Renal cortex interstitium (tissue), 15 donors: ENCODE data around the gene LAMTOR4. TPM values are rescaled to one million over a fixed set of nuclear protein-coding genes. Genes with fewer than 3 reads are reported as not detected.
A peak's percentile ranks its signal among the peaks of the same experiment; 100 is the strongest.

ENCODE experiments used
- DNase-seq, 11 donors: peaks; one replicate each; pipeline ENCODE4 v3.0.0-alpha.2; 2013; ENCODE audit warnings: low read depth in 9 of 11, low spot score in 4 of 11; ENCODE audit errors: extremely low read depth in 1 of 11
- long read RNA-seq, 16 experiments: transcript quantifications; one replicate each; lab custom pipeline, GENCODE V29; 2026
- polyA plus RNA-seq, 3 donors: library from polyadenylated mRNA; unstranded; fragments of 120-200 nt; gene quantifications; one replicate each; pipeline ENCODE4 v1.2.1, GENCODE V29; 2013; ENCODE audit not compliant: insufficient read length in 3 of 3

LAMTOR4 gene
- polyA plus RNA-seq = 100 to 1,000 TPM in 2 of 3 donors, 10 to 100 TPM in 1; 95.3 to 118 (median 116) TPM
- long read RNA-seq, donor 1, transcript LAMTOR4-205 (4 exons, 621 nt) = minor isoform, 8 of 94 reads
- long read RNA-seq, donor 1, transcript LAMTOR4-201 (4 exons, 605 nt) = major isoform, 47 of 94 reads
- long read RNA-seq, donor 1, transcript LAMTOR4-204 (3 exons, 371 nt) = minor isoform, 15 of 94 reads
- long read RNA-seq, donor 1, partial matches to known transcripts = 17 of 94 reads
- long read RNA-seq, donor 1, other reads (novel, unspliced or antisense) = 0 of 94 reads
- long read RNA-seq, donor 2, transcript LAMTOR4-201 (4 exons, 605 nt) = major isoform, 53 of 71 reads
- long read RNA-seq, donor 2, transcript LAMTOR4-205 (4 exons, 621 nt) = minor isoform, 5 of 71 reads
- long read RNA-seq, donor 2, transcript LAMTOR4-204 (3 exons, 371 nt) = minor isoform, 10 of 71 reads
- long read RNA-seq, donor 2, partial matches to known transcripts = 0 of 71 reads
- long read RNA-seq, donor 2, other reads (novel, unspliced or antisense) = 0 of 71 reads
- long read RNA-seq, donor 3, transcript LAMTOR4-204 (3 exons, 371 nt) = minor isoform, 21 of 133 reads
- long read RNA-seq, donor 3, transcript LAMTOR4-201 (4 exons, 605 nt) = major isoform, 87 of 133 reads
- long read RNA-seq, donor 3, partial matches to known transcripts = 17 of 133 reads
- long read RNA-seq, donor 3, other reads (novel, unspliced or antisense) = 0 of 133 reads
- long read RNA-seq, donor 4, transcript LAMTOR4-204 (3 exons, 371 nt) = minor isoform, 7 of 65 reads
- long read RNA-seq, donor 4, transcript LAMTOR4-201 (4 exons, 605 nt) = major isoform, 52 of 65 reads
- long read RNA-seq, donor 4, partial matches to known transcripts = 0 of 65 reads
- long read RNA-seq, donor 4, other reads (novel, unspliced or antisense) = 0 of 65 reads
- long read RNA-seq, donor 5 = 0 reads
- long read RNA-seq, donor 6, transcript LAMTOR4-205 (4 exons, 621 nt) = minor isoform, 6 of 92 reads
- long read RNA-seq, donor 6, transcript LAMTOR4-204 (3 exons, 371 nt) = minor isoform, 18 of 92 reads
- long read RNA-seq, donor 6, transcript LAMTOR4-201 (4 exons, 605 nt) = major isoform, 55 of 92 reads
- long read RNA-seq, donor 6, partial matches to known transcripts = 11 of 92 reads
- long read RNA-seq, donor 6, other reads (novel, unspliced or antisense) = 0 of 92 reads
- long read RNA-seq, donor 7, transcript LAMTOR4-204 (3 exons, 371 nt) = minor isoform, 18 of 125 reads
- long read RNA-seq, donor 7, transcript LAMTOR4-201 (4 exons, 605 nt) = major isoform, 74 of 125 reads
- long read RNA-seq, donor 7, transcript LAMTOR4-205 (4 exons, 621 nt) = minor isoform, 11 of 125 reads
- long read RNA-seq, donor 7, partial matches to known transcripts = 17 of 125 reads
- long read RNA-seq, donor 7, other reads (novel, unspliced or antisense) = 0 of 125 reads
- long read RNA-seq, donor 8 = 0 reads
- long read RNA-seq, donor 9, transcript LAMTOR4-204 (3 exons, 371 nt) = minor isoform, 12 of 99 reads
- long read RNA-seq, donor 9, transcript LAMTOR4-201 (4 exons, 605 nt) = major isoform, 60 of 99 reads
- long read RNA-seq, donor 9, transcript LAMTOR4-205 (4 exons, 621 nt) = minor isoform, 11 of 99 reads
- long read RNA-seq, donor 9, partial matches to known transcripts = 11 of 99 reads
- long read RNA-seq, donor 9, other reads (novel, unspliced or antisense) = 0 of 99 reads
- long read RNA-seq, donor 10, transcript LAMTOR4-204 (3 exons, 371 nt) = minor isoform, 11 of 103 reads
- long read RNA-seq, donor 10, transcript LAMTOR4-201 (4 exons, 605 nt) = major isoform, 64 of 103 reads
- long read RNA-seq, donor 10, transcript LAMTOR4-205 (4 exons, 621 nt) = minor isoform, 14 of 103 reads
- long read RNA-seq, donor 10, partial matches to known transcripts = 7 of 103 reads
- long read RNA-seq, donor 10, other reads (novel, unspliced or antisense) = 0 of 103 reads
- long read RNA-seq, donor 11, transcript LAMTOR4-204 (3 exons, 371 nt) = minor isoform, 8 of 75 reads
- long read RNA-seq, donor 11, transcript LAMTOR4-201 (4 exons, 605 nt) = major isoform, 49 of 75 reads
- long read RNA-seq, donor 11, transcript LAMTOR4-205 (4 exons, 621 nt) = minor isoform, 5 of 75 reads
- long read RNA-seq, donor 11, partial matches to known transcripts = 10 of 75 reads
- long read RNA-seq, donor 11, other reads (novel, unspliced or antisense) = 0 of 75 reads
- long read RNA-seq, donor 12, transcript LAMTOR4-204 (3 exons, 371 nt) = minor isoform, 9 of 56 reads
- long read RNA-seq, donor 12, transcript LAMTOR4-201 (4 exons, 605 nt) = major isoform, 32 of 56 reads
- long read RNA-seq, donor 12, partial matches to known transcripts = 5 of 56 reads
- long read RNA-seq, donor 12, other reads (novel, unspliced or antisense) = 0 of 56 reads
- long read RNA-seq, donor 13 = 0 reads
- long read RNA-seq, donor 14, transcript LAMTOR4-201 (4 exons, 605 nt) = major isoform, 69 of 129 reads
- long read RNA-seq, donor 14, transcript LAMTOR4-205 (4 exons, 621 nt) = minor isoform, 10 of 129 reads
- long read RNA-seq, donor 14, transcript LAMTOR4-204 (3 exons, 371 nt) = minor isoform, 22 of 129 reads
- long read RNA-seq, donor 14, partial matches to known transcripts = 22 of 129 reads
- long read RNA-seq, donor 14, other reads (novel, unspliced or antisense) = 0 of 129 reads
- long read RNA-seq, donor 15, transcript LAMTOR4-204 (3 exons, 371 nt) = minor isoform, 9 of 47 reads
- long read RNA-seq, donor 15, transcript LAMTOR4-201 (4 exons, 605 nt) = major isoform, 28 of 47 reads
- long read RNA-seq, donor 15, partial matches to known transcripts = 6 of 47 reads
- long read RNA-seq, donor 15, other reads (novel, unspliced or antisense) = 0 of 47 reads
- long read RNA-seq, donor 16, transcript LAMTOR4-201 (4 exons, 605 nt) = major isoform, 140 of 220 reads
- long read RNA-seq, donor 16, transcript LAMTOR4-205 (4 exons, 621 nt) = minor isoform, 21 of 220 reads
- long read RNA-seq, donor 16, transcript LAMTOR4-204 (3 exons, 371 nt) = minor isoform, 34 of 220 reads
- long read RNA-seq, donor 16, partial matches to known transcripts = 15 of 220 reads
- long read RNA-seq, donor 16, other reads (novel, unspliced or antisense) = 0 of 220 reads

DNA sequence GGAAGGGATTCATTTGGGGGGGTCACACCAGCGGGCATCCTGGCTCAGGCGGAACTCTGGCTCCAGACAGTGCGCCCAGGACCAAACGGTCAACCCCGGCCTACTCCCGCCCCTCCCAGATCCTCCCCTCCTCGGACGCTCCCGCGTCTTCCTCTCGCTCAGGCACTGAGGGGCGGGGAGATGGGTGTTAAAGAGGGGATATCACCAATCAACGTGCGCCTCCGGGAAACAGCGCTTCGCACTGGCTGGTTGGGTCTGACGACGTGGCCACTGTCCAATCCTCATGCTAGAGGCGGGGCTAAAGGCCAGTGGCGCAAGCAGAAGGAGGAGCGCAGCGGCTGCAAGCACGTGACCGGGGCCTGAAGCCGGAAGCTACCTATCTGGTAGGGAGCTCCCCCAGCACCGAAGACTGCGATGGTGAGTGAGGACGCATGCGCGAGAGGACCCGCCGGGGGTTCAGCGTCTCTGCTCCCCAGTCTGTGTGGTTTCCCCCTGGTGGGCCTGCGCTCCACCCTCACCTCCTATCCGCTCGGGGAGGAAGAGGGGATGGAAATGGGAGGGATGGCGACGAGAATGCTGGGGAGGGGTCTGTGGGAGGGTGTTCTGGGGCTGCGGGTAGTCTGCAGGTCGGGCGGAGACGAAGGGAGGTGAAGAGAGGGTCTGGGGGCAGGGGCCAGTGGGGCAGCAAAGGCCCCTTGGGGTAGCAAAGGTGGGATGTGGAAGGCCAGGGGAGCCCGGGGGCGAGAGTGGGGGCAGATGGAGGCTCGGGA is at the start of gene LAMTOR4:
Gene LAMTOR4, plus strand, starts transcription at position 360 of the 770 bp plus-strand sequence. Its CDS starts 55 bp downstream, at position 415.
- peak; percentile 91 to 99 (median 97) for DNase-seq

GRCh38 chr7:100099452-100099851 is 49.3 kb upstream of the LAMTOR4 start:
- DNase-seq = no peak

GRCh38 chr7:100100420-100101015 is 48.2 kb upstream of the LAMTOR4 start:
- DNase-seq = peak; percentile 88 to 96 (median 93)

DNA sequence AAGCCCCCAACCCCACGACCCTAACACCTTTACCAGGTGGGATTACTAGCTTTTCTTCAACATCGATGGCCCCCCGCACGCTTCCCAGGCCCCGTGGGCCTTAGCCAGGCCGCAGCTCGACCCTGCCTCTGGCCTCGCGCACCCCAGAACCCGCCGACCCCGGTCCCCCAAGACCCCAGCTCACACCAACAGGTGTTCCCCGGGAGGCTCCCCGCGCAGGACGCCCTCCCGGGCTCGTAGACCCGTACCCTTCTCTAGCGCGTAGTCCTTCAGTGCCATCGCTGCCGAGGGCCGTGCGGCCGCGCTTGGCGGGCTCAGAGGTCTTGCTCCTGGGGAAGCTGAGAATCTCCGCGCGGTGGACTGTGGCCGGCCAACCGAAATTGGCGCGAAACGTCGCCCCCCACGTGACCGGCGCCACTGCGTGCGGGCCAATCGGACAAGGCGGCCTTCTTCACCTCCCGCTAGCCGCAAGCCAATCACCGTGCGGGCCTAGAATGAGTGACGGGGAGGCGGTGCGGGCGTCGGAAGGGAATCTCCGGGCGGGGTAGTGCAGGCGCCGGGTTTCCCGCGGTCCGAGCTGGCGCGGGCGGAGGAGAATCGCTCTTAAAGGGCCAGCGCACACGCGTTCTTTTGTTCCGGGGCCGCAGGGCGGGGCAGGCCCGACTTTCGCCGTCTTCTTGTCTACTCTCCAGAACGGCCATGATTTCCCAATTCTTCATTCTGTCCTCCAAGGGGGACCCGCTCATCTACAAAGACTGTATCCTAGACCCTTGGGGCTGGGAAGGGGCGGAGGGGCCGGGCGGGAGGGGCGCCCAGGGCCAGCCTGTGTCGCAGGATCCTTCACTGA is 47.5 kb upstream of the LAMTOR4 start, which contains the start of the genes AP4M1 and MCM7:
Gene AP4M1, plus strand, starts transcription at position 628 of the 847 bp plus-strand sequence. Its CDS starts 72 bp downstream, at position 700.
Gene MCM7, minus strand, starts transcription at position 382 of the 847 bp plus-strand sequence. Its CDS starts 103 bp downstream, at position 279.
- DNase-seq = peak; percentile 87 to 98 (median 97)

DNA sequence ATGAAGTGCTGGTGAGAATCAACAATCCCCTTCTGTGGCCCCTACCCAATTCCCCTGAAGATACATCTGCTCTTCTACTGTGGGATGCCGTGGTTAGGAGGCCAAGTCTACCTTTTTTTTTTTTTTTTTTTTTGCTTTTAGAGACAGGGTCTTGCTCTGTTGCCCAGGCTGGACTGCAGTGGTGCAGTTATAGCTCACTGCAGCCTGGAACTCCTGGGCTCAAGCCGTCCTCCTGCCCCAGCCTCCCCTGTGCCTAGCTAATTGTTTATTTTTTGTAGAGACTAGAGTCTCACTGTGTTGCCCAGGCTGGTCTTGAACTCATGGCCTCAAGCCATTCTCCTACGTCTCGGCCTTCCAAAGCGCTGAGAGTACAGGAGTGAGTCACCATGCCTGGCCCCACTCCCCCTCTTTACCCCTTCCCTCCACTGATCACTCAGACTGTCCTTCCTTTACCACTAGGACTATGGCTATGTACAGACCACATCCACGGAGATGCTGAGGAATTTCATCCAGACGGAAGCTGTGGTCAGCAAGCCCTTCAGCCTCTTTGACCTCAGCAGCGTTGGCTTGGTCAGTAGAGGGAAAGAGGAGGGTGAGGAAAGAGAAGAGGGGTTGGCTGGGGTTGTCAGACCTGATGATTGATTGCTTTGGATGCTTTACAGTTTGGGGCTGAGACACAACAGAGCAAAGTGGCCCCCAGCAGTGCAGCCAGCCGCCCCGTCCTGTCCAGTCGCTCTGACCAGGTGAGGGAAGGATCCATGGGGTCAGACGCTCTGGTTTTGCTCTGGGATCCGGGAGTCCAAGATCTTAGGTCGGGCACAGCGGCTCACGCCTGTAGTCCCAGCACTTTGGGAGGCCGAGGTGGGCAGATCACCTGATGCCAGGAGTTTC is 45.5 kb upstream of the LAMTOR4 start:
- DNase-seq = no peak

- no peak for DNase-seq
Observed at GRCh38 chr7:100105534-100105933, 43.2 kb upstream of the LAMTOR4 start.

- DNase-seq = no peak
Observed at GRCh38 chr7:100106633-100107032, 42.1 kb upstream of the LAMTOR4 start.

- no peak for DNase-seq
Observed at GRCh38 chr7:100107125-100107737, 41.5 kb upstream of the LAMTOR4 start.

DNA sequence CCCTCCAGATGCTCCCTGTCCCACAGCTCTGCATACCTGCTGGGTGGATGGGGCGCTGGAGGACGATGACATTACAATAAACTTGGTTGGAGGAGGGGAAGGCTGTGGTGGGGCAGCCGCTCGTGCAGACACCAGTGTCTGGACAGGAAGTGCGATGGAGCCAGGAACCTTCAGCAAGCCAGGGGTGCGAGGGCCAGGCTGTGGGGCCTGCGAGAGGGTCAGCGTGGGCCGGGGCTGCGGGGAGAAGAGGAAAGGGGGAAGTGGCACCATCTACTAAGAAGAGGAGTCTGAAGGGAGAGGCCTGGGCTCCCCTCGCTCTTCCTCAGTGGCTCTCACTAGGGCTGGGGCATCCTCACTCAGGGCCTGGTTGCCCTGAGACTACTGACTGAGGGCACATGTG is 40.8 kb upstream of the LAMTOR4 start:
- DNase-seq = no peak

- DNase-seq = no peak
Observed at GRCh38 chr7:100109521-100110163, 39.1 kb upstream of the LAMTOR4 start.

DNA sequence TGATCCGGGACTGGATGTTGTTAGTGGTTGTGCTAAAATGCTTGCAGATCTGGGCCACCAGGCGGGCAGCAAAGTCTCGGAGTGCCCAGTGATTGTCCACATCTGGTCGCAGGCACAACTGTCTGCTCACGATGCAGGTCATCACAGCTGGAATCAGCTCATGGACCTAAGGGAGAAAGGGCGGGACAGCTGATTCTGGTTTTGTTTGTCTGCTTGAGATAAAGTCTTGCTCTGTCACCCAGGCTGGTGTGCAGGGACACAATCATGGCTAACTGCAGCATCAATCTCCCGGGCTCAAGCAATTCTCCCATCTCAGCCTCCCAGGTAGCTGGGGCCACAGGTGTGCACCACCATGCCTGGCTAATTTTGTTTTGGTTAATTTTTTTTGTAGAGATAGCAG is 37.6 kb upstream of the LAMTOR4 start:
- no peak for DNase-seq
